K562 (cell line): ENCODE data around the gene ZNF106. TPM values are rescaled to one million over a fixed set of nuclear protein-coding genes. Genes with fewer than 3 reads are reported as not detected.

Experiments
- ATAC-seq: fragments of 200-7000 bp; cut with Tn5 transposase; 3 replicates; pipeline ENCODE4 v1.9.1; 2020; ENCODE audit warnings: moderate library complexity
- BruUV-seq: library from RNA; stranded (reverse); fragments of 400-500 nt; replicated peaks from 2 replicates; lab custom pipeline; 2021; lab: Mats Ljungman, UMichigan
- CTCF ChIA-PET: fragments of 300-600 bp; formaldehyde crosslinking; extraction: SDS; loops from one replicate; lab custom pipeline; 2021; ENCODE audit warnings: low intra/inter-chr PET ratio; lab: Yijun Ruan, JAX
- POLR2A ChIA-PET: fragments of 300-600, 350-650 bp; sonication (Branson Sonifier 250); formaldehyde crosslinking; extraction: SDS; loops from one replicate; lab custom pipeline; 2021; ENCODE audit warnings: antibody characterized with exemption, inconsistent platforms; lab: Yijun Ruan, JAX
- DNase-seq, 4 experiments: peaks; one replicate each; pipeline versions ENCODE4 v3.0.0 to v3.0.0-alpha.2; 2011 to 2018; ENCODE audit warnings: low spot score in 3 of 4, mixed read lengths in 3 of 4; ENCODE audit errors: extremely low read depth in 1 of 4
- FAIRE-seq: peaks from 2 replicates; lab custom pipeline; 2011; peaks lifted over from hg19 to GRCh38; lab: Jason Lieb, UNC
- H2AFZ ChIP-seq: 2 replicates; pipeline ENCODE4 v1.6.0; 2011; ENCODE audit warnings: low read depth, low read length, control low read depth, inconsistent platforms
- H3K27ac ChIP-seq: fragments of 200-600 bp; 3 replicates; pipeline ENCODE4 v1.8.0; 2011; ENCODE audit warnings: low read depth, mild to moderate bottlenecking, control low read depth, inconsistent platforms, low read length, moderate library complexity, mixed read lengths; ENCODE audit errors: extremely low read depth
- H3K27me3 ChIP-seq, 2 experiments: fragments of 300-600 bp in 1 of 2; 2 replicates in 1 of 2; 3 replicates in 1 of 2; pipeline versions ENCODE4 v1.6.0 to v1.8.0; 2011; ENCODE audit warnings: inconsistent platforms in 2 of 2, low read length in 2 of 2, mild to moderate bottlenecking in 1 of 2, mixed read lengths in 1 of 2, moderate library complexity in 1 of 2; ENCODE audit not compliant: control insufficient read depth in 2 of 2, insufficient read depth in 2 of 2
- H3K36me3 ChIP-seq: fragments of 300-600 bp; 3 replicates; pipeline ENCODE4 v1.8.0; 2011; ENCODE audit warnings: mild to moderate bottlenecking, low read length, inconsistent platforms; ENCODE audit not compliant: control insufficient read depth, insufficient read depth
- H3K4me1 ChIP-seq, 2 experiments: fragments of 200-600 bp in 1 of 2; replicated peaks in 1 of 2; 2 replicates in 1 of 2; 3 replicates in 1 of 2; pipeline versions ENCODE4 v1.5.1 to v1.8.0; 2011; ENCODE audit warnings: inconsistent platforms in 2 of 2, low read length in 2 of 2, mild to moderate bottlenecking in 1 of 2, mixed read lengths in 1 of 2, moderate library complexity in 1 of 2; ENCODE audit not compliant: control insufficient read depth in 2 of 2, insufficient read depth in 2 of 2
- H3K4me2 ChIP-seq: 2 replicates; pipeline ENCODE4 v1.6.1; 2011; ENCODE audit warnings: low read length, control low read depth, inconsistent platforms, mixed read lengths; ENCODE audit not compliant: insufficient read depth
- H3K4me3 ChIP-seq: fragments of 200-600 bp; sonication (generic), shearing (Covaris generic); 2 replicates; pipeline ENCODE4 v1.5.1; 2016; ENCODE audit warnings: control low read depth, inconsistent platforms
- H3K79me2 ChIP-seq: fragments of 200-600 bp; 3 replicates; pipeline ENCODE4 v1.8.0; 2011; ENCODE audit warnings: low read length, inconsistent platforms; ENCODE audit not compliant: control insufficient read depth, insufficient read depth
- H3K9ac ChIP-seq, 2 experiments: 2 replicates each; pipeline versions ENCODE4 v1.6.0 to v1.6.1; 2011; ENCODE audit warnings: low read depth in 2 of 2, low read length in 2 of 2, control low read depth in 1 of 2, inconsistent platforms in 1 of 2, mild to moderate bottlenecking in 1 of 2, mixed read lengths in 1 of 2; ENCODE audit not compliant: insufficient read depth in 1 of 2
- H3K9me1 ChIP-seq: one replicate; pipeline ENCODE4 v1.6.0; 2011; ENCODE audit warnings: inconsistent platforms, mild to moderate bottlenecking, low read length, moderate library complexity; ENCODE audit not compliant: control insufficient read depth, insufficient read depth
- H3K9me3 ChIP-seq: replicated peaks from 2 replicates; pipeline ENCODE4 v1.5.1; 2011; ENCODE audit warnings: low read depth, low read length, inconsistent platforms; ENCODE audit not compliant: control insufficient read depth, insufficient read depth
- H4K20me1 ChIP-seq: replicated peaks from 2 replicates; pipeline ENCODE4 v1.6.1; 2011; ENCODE audit warnings: low read length, inconsistent platforms, mixed read lengths; ENCODE audit not compliant: control insufficient read depth, insufficient read depth
- ATF1 ChIP-seq, 2 experiments: fragments of 450-650 bp in 1 of 2; IDR thresholded peaks; 2 replicates each; pipeline ENCODE4 v1.6.1; 2016; ENCODE audit warnings: missing compliant biosample characterization in 1 of 2, missing genetic modification characterization in 1 of 2
- GTF2F1 ChIP-seq: IDR thresholded peaks from 2 replicates; pipeline ENCODE4 v1.6.1; 2011; ENCODE audit warnings: low read depth, low read length, improper control_type of control experiment
- MAZ ChIP-seq, 2 experiments: fragments of 450-650 bp in 1 of 2; sonication (generic) in 1 of 2; formaldehyde crosslinking; IDR thresholded peaks in 1 of 2; conservative IDR thresholded peaks in 1 of 2; 2 replicates each; pipeline versions ENCODE4 v1.4.0 to v1.5.0; 2020; ENCODE audit warnings: mild to moderate bottlenecking in 1 of 2, missing genetic modification reagents in 1 of 2
- RCOR1 ChIP-seq, 2 experiments: IDR thresholded peaks; 2 replicates each; pipeline ENCODE4 v1.6.1; 2012; ENCODE audit warnings: low read depth in 2 of 2, low read length in 2 of 2, borderline replicate concordance in 1 of 2, improper control_type of control experiment in 1 of 2
- SRSF1 ChIP-seq: fragments of 200-400 bp; formaldehyde crosslinking; IDR thresholded peaks from 2 replicates; pipeline ENCODE4 v1.6.1; 2017; ENCODE audit warnings: mild to moderate bottlenecking, low read depth, low read length, moderate library complexity
- STAG1 ChIP-seq: sonication (generic); formaldehyde crosslinking; IDR thresholded peaks from 2 replicates; pipeline ENCODE4 v1.5.0; 2020; ENCODE audit warnings: missing genetic modification reagents, borderline replicate concordance
- SUPT5H ChIP-seq: fragments of 450-650 bp; IDR thresholded peaks from 2 replicates; pipeline ENCODE4 v1.6.1; 2016
- TRIM24 ChIP-seq, 2 experiments: fragments of 450-650 bp; IDR thresholded peaks; 2 replicates each; pipeline ENCODE4 v1.6.1; 2016
- WGBS: fragments of 100-300 bp; shearing (Covaris generic); methylation state at CpG from one replicate; pipeline ENCODE4 v1.1.6; 2016; ENCODE audit warnings: low coverage, mixed read lengths; ENCODE audit not compliant: insufficient coverage; ENCODE audit errors: missing lambda C conversion rate; 5-methylcytosine and 5-hydroxymethylcytosine counted together
- in situ Hi-C: fragments of 300-500 bp; cut with MboI; formaldehyde crosslinking; loops from 4 replicates; pipeline ENCODE4 v1.15.0; 2018; ENCODE audit warnings: inconsistent platforms, mixed read lengths
- intact Hi-C: fragments of 100-400 bp; cut with micrococcal nuclease; formaldehyde crosslinking; loops from 2 replicates; pipeline ENCODE4 v1.14.2; 2022
- polyA plus RNA-seq, 8 experiments: library from polyadenylated mRNA; depleted of rRNA in 4 of 8; stranded (reverse) in 5 of 8; unstranded in 3 of 8; fragments of >200 nt; fragmentation: Nextera tagmentation in 2 of 8; fragmentation: Illumina TruSeq in 1 of 8; extraction: Ambion mirVana in 2 of 8; extraction: Trizol in 1 of 8; gene quantifications; 2 replicates each; pipeline versions ENCODE4 v1.2.1 to v1.2.3, GENCODE V29; 2011 to 2014; ENCODE audit warnings: inconsistent platforms in 1 of 8, missing spikeins in 1 of 8
- total RNA-seq, 7 experiments: library from RNA; depleted of rRNA in 6 of 7; stranded (reverse); fragments of >200 nt in 6 of 7; fragmentation: Illumina TruSeq in 2 of 7; extraction: Trizol in 2 of 7; gene quantifications; 2 replicates each; pipeline versions ENCODE4 v1.2.1 to v1.2.3, GENCODE V29; 2011 to 2021; ENCODE audit warnings: low replicate concordance in 1 of 7
- TF ChIP-seq, protein P1 (sequence below): fragments of 450-650 bp; formaldehyde crosslinking; IDR thresholded peaks from 2 replicates; pipeline ENCODE4 v1.4.0; 2022; ENCODE audit warnings: missing genetic modification characterization
- TF ChIP-seq, protein P2 (sequence below): fragments of 250-450 bp; sonication (Bioruptor Pico); IDR thresholded peaks from 2 replicates; pipeline ENCODE4 v1.4.0; 2020

The ZNF106 gene
- total and polyA plus RNA-seq, 9 of the 15 experiments (the other 6 are each of a cell fraction or from before 2014, with no cell fraction given), result 14.4 to 55.3 (median 33.7) TPM

DNA sequence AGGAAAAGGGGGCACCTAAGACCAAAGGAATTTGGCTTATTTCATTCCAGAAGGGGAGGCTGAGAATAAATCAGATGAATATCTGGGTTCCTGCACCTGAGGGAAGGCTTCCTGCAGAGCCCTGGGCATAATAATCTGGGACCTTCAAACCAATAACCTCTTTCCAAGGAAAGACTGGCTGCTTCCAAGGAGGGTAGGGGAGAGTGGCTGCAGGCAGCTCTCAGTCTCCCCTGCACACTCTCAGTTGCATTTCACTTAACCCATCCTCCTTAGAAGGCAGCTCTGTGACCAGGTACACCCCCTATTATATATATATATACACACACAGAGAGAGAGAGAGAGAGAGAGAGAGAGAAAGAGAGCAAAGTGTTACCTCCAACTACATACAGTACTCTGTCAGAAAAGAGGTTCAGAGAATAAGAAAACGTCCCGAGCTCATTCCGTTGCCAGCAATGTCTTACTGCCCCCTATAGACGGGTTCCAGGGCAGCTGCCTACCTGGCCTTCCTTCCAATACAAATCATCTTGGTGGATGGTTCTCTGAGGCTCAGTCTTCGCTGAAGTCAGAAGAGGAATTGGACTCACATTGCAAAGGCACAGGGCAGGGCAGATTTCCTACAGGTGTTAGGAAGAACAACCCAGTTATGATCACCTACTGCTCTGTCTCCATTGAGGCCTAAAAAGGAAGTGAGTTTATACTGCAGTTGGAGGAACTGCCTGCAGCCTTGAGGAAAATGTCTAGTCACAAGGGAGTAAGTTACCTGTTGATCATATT, 105.5 kb downstream of the ZNF106 start (continued):
- TF ChIP-seq RCOR1 (IDR thresholded peaks at IDR 0.05; ENCODE audit: borderline replicate concordance in 1 of 2, low read depth in 2 of 2, low read length in 2 of 2) (peak in 1 of 2 experiments; percentile 31; a peak in 1 of 4 replicates), SRSF1 (no peak), ATF1 (CRISPR knock-in tag; IDR thresholded peaks at IDR 0.05) (no peak), ATF1 (tag; IDR thresholded peaks at IDR 0.05) (peak; percentile 12; the same call in 1 of the 2 replicates), STAG1 (CRISPR knock-in tag) (peak; percentile 33; the same call in 1 of the 2 replicates), GTF2F1 (no peak)
- TF ChIP-seq, protein P1, sequence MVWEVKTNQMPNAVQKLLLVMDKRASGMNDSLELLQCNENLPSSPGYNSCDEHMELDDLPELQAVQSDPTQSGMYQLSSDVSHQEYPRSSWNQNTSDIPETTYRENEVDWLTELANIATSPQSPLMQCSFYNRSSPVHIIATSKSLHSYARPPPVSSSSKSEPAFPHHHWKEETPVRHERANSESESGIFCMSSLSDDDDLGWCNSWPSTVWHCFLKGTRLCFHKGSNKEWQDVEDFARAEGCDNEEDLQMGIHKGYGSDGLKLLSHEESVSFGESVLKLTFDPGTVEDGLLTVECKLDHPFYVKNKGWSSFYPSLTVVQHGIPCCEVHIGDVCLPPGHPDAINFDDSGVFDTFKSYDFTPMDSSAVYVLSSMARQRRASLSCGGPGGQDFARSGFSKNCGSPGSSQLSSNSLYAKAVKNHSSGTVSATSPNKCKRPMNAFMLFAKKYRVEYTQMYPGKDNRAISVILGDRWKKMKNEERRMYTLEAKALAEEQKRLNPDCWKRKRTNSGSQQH (CRISPR knock-in tag), result no peak

DNA sequence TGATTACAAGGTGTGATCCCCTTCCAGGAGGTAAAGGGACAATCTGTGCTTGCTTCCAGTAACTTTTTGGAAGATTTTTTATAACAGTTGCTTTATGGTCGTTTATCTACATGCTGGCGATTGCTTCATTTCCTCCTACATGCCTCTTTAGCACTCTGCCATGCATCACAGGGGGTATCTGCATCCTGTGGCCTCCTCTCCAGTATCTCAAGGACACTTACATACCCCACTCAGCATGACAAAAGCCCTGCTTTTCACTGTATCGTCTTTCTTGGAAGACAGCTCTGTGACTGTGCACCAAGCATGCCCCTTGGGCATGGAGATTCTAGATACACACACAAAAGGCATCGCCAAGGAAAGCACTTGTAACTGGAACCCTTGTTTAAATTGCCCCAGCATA, 106.3 kb downstream of the ZNF106 start:
- DNase-seq (no peak), FAIRE-seq (no peak), ATAC-seq (no peak)
- ChIA-PET POLR2A (interaction anchor here (0.8 to 1.6 kb wide), 2 partner anchors 9 to 41 kb away, joined by 3 to 5 read pairs; no protein-coding TSS in a partner anchor), CTCF (no interaction called here)
- no peak overlapping the region for H3K4me3 ChIP-seq
- H4K20me1 ChIP-seq, result no peaks in the 10 kb centered on the region
- no peaks in the 10 kb centered on the region for H3K79me2 ChIP-seq
- H3K27ac ChIP-seq, result no peak overlapping the region
- H3K27me3 ChIP-seq, result peaks cover 0 to 6% of the 10 kb centered on the region in 2 experiments; a peak in 2 of 5 replicates
- in situ Hi-C loops, result loop anchor here (10.0 kb wide), 1 partner anchor 240 kb away; no protein-coding TSS in a partner anchor
- H3K4me2 ChIP-seq, result no peak overlapping the region
- no peaks in the 10 kb centered on the region for H3K9me1 ChIP-seq
- H3K4me1 ChIP-seq, result peaks cover 11 to 13% of the 10 kb centered on the region in 2 experiments; a peak in 4 of 5 replicates
- no peak overlapping the region for H2AFZ ChIP-seq
- H3K9me3 ChIP-seq, result no peaks in the 10 kb centered on the region
- BruUV-seq, result no TSS peak
- WGBS, result 6% methylated on average over 4 of the region's 4 CpGs
- H3K9ac ChIP-seq, result no peak overlapping the region
- H3K36me3 ChIP-seq, result no peaks in the 10 kb centered on the region
- intact Hi-C loops, result loop anchor here (10.0 kb wide), 1 partner anchor 320 kb away; no protein-coding TSS in a partner anchor
- TF ChIP-seq MAZ (CRISPR knock-in tag; conservative IDR thresholded peaks at IDR 0.05 in 1 of 2, IDR thresholded peaks at IDR 0.05 in 1 of 2) (no peak), TRIM24 (IDR thresholded peaks at IDR 0.05) (no peak), SUPT5H (no peak)
- TF ChIP-seq, protein P2, sequence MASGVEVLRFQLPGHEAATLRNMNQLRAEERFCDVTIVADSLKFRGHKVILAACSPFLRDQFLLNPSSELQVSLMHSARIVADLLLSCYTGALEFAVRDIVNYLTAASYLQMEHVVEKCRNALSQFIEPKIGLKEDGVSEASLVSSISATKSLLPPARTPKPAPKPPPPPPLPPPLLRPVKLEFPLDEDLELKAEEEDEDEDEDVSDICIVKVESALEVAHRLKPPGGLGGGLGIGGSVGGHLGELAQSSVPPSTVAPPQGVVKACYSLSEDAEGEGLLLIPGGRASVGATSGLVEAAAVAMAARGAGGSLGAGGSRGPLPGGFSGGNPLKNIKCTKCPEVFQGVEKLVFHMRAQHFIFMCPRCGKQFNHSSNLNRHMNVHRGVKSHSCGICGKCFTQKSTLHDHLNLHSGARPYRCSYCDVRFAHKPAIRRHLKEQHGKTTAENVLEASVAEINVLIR, result no peak
